BLaER1 (cell line): ENCODE measurements around the gene C4orf51.

ENCODE experiments used
- H3K27ac ChIP-seq: shearing (Covaris generic); formaldehyde crosslinking; 2 replicates; pipeline ENCODE4 v1.8.1; 2022
- H3K27me3 ChIP-seq: shearing (Covaris generic); formaldehyde crosslinking; 2 replicates; pipeline ENCODE4 v1.8.1; 2022
- H3K36me3 ChIP-seq: shearing (Covaris generic); formaldehyde crosslinking; 2 replicates; pipeline ENCODE4 v1.8.1; 2022
- H3K4me1 ChIP-seq: shearing (Covaris generic); formaldehyde crosslinking; 2 replicates; pipeline ENCODE4 v1.8.1; 2022
- H3K4me2 ChIP-seq: shearing (Covaris generic); formaldehyde crosslinking; 2 replicates; pipeline ENCODE4 v1.8.1; 2022
- H3K4me3 ChIP-seq: shearing (Covaris generic); formaldehyde crosslinking; 2 replicates; pipeline ENCODE4 v1.8.1; 2022
- H3K9ac ChIP-seq: shearing (Covaris generic); formaldehyde crosslinking; 2 replicates; pipeline ENCODE4 v1.8.1; 2022
- H3K9me3 ChIP-seq: shearing (Covaris generic); formaldehyde crosslinking; 2 replicates; pipeline ENCODE4 v1.8.1; 2022
- H4K20me1 ChIP-seq: shearing (Covaris generic); formaldehyde crosslinking; 2 replicates; pipeline ENCODE4 v1.8.1; 2022
- Cebpa-rat ChIP-seq: shearing (Covaris generic); IDR thresholded peaks from 2 replicates; pipeline ENCODE4 v1.8.1; 2022

C4orf51 gene

DNA sequence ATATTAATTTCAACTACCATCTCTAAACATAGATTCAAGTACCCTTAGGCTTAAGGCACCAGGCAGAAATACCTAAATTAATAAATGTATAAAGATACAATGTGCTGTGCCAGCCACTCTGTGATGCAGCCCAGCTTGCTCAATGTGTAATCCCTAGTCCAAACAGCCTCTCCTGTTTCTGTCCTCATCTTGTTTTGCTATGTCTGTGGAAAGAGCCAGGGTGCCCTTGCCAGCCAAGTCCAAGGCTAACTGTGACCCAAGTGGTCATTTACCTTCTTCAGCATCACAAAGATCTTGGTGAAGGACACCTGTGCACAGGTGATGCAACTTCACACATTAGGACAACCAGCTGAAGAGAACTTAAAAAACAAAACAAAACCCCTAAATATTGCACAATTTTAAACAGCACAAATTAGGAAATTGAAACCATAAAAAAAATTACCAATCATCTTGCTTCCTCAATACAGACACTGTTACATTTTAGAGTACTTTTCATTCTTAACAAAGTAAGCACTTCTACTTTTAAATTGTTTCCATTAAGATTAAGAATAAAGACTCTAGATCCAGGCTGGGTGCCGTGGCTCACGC, 89.6 kb downstream of the C4orf51 start:
- Histone ChIP-seq H3K36me3 (peaks cover 83% of the 10 kb centered on the region), H3K27ac (no peak overlapping the region), H3K4me3 (no peak overlapping the region), H3K27me3 (no peaks in the 10 kb centered on the region), H4K20me1 (no peaks in the 10 kb centered on the region), H3K9me3 (no peaks in the 10 kb centered on the region), H3K4me1 (no peaks in the 10 kb centered on the region), H3K9ac (no peak overlapping the region), H3K4me2 (no peak overlapping the region)
- 0 out of 2 replicates have a peak, but pooled peaks have one; percentile 22 for TF ChIP-seq Cebpa-rat

DNA sequence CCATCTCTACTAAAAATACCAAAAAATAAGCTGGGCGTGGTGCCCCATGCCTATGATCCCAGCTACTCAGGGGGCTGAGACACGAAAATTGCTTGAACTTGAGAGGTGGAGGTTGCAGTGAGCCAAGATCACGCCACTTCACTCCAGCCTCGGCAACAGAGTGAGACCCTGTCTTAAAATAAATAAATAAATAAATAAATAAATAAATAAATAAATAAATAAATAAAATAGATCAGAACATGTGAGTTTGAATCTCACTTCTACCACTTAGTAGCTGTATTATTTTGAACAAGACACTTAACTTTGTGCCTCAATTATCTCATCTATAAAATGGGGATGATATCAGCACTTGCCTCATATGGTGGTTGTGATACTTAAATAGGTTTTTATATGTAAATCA, 90.2 kb downstream of the C4orf51 start:
- Histone ChIP-seq H4K20me1 (no peaks in the 10 kb centered on the region), H3K9me3 (no peaks in the 10 kb centered on the region), H3K4me2 (no peak overlapping the region), H3K36me3 (peaks cover 83% of the 10 kb centered on the region), H3K4me1 (no peaks in the 10 kb centered on the region), H3K9ac (no peak overlapping the region), H3K4me3 (no peak overlapping the region), H3K27me3 (no peaks in the 10 kb centered on the region), H3K27ac (no peak overlapping the region)
- no peak for TF ChIP-seq Cebpa-rat

- H3K27ac ChIP-seq, result no peak overlapping the region
- no peaks in the 10 kb centered on the region for H3K9me3 ChIP-seq
- no peaks in the 10 kb centered on the region for H4K20me1 ChIP-seq
- peaks cover 83% of the 10 kb centered on the region for H3K36me3 ChIP-seq
- no peak overlapping the region for H3K4me3 ChIP-seq
- H3K4me1 ChIP-seq, result no peaks in the 10 kb centered on the region
- H3K9ac ChIP-seq, result no peak overlapping the region
- no peak for TF ChIP-seq Cebpa-rat
- no peaks in the 10 kb centered on the region for H3K27me3 ChIP-seq
- H3K4me2 ChIP-seq, result no peak overlapping the region
These were observed 92.4 kb downstream of the C4orf51 start for GRCh38 chr4:145772347-145772746.

- no peak overlapping the region for H3K4me2 ChIP-seq
- H3K9ac ChIP-seq, result no peak overlapping the region
- H3K9me3 ChIP-seq, result no peaks in the 10 kb centered on the region
- H3K27me3 ChIP-seq, result no peaks in the 10 kb centered on the region
- no peaks in the 10 kb centered on the region for H3K4me1 ChIP-seq
- H3K27ac ChIP-seq, result no peak overlapping the region
- H3K36me3 ChIP-seq, result peaks cover 80% of the 10 kb centered on the region
- TF ChIP-seq Cebpa-rat, result no peak
- H3K4me3 ChIP-seq, result no peak overlapping the region
- no peaks in the 10 kb centered on the region for H4K20me1 ChIP-seq
These were observed 93.8 kb downstream of the C4orf51 start for GRCh38 chr4:145773581-145774234.

- TF ChIP-seq Cebpa-rat, result no peak
- H3K36me3 ChIP-seq, result peaks cover 82% of the 10 kb centered on the region
- H3K27ac ChIP-seq, result no peak overlapping the region
These were observed 94.5 kb downstream of the C4orf51 start for GRCh38 chr4:145774473-145774872.

GRCh38 chr4:145775406-145775805, 95.5 kb downstream of the C4orf51 start:
- Histone ChIP-seq H3K9me3 (no peaks in the 10 kb centered on the region), H3K4me1 (no peaks in the 10 kb centered on the region), H4K20me1 (no peaks in the 10 kb centered on the region), H3K27ac (no peak overlapping the region), H3K4me3 (no peak overlapping the region), H3K4me2 (no peak overlapping the region), H3K27me3 (no peaks in the 10 kb centered on the region), H3K36me3 (peaks cover 84% of the 10 kb centered on the region), H3K9ac (no peak overlapping the region)
- no peak for TF ChIP-seq Cebpa-rat

More at GRCh38 chr4:145774473-145774872, 94.5 kb downstream of the C4orf51 start:
- Histone ChIP-seq H3K4me3 (no peak overlapping the region), H3K9ac (no peak overlapping the region), H3K27me3 (no peaks in the 10 kb centered on the region), H3K9me3 (no peaks in the 10 kb centered on the region), H3K4me2 (no peak overlapping the region), H4K20me1 (no peaks in the 10 kb centered on the region), H3K4me1 (no peaks in the 10 kb centered on the region)

- Histone ChIP-seq H3K9ac (no peak overlapping the region), H3K36me3 (peaks cover 88% of the 10 kb centered on the region), H4K20me1 (no peaks in the 10 kb centered on the region), H3K4me2 (no peak overlapping the region), H3K4me1 (no peaks in the 10 kb centered on the region), H3K27me3 (no peaks in the 10 kb centered on the region), H3K4me3 (no peak overlapping the region), H3K27ac (no peak overlapping the region), H3K9me3 (no peaks in the 10 kb centered on the region)
- TF ChIP-seq Cebpa-rat, result no peak
These were observed 96.3 kb downstream of the C4orf51 start for GRCh38 chr4:145776208-145776607.

- Histone ChIP-seq H3K9ac (no peak overlapping the region), H3K9me3 (peaks cover 10% of the 10 kb centered on the region; the same call in 1 of the 2 replicates), H4K20me1 (no peaks in the 10 kb centered on the region), H3K4me1 (peaks cover 7% of the 10 kb centered on the region), H3K27ac (no peak overlapping the region), H3K4me2 (no peak overlapping the region), H3K27me3 (no peaks in the 10 kb centered on the region), H3K4me3 (no peak overlapping the region), H3K36me3 (peaks cover 86% of the 10 kb centered on the region)
- no peak for TF ChIP-seq Cebpa-rat
These were observed 99.4 kb downstream of the C4orf51 start for GRCh38 chr4:145779319-145779801.

DNA sequence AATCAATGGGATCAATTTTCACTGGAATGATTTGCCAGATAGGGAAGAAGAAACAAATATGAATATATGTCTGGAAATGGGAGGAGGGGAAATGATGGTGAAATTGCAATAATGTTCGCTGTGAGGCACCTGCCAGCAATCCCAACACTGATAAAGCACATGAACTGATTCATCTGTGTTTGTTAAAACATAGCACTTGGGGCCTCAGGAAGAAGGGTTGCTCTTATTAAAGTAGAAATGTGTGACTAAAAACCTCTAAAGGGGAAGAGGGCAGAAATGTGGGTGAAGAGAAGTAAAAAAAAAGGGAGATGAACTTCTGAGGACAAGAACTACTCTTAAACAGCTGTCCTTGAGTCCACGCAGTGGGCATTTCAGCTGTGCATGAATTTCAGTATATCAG, 101.4 kb downstream of the C4orf51 start:
- peaks cover 7% of the 10 kb centered on the region for H3K4me1 ChIP-seq

More for the DNA sequence above, 101.4 kb downstream of the C4orf51 start:
- H4K20me1 ChIP-seq, result no peaks in the 10 kb centered on the region
- TF ChIP-seq Cebpa-rat, result no peak
- H3K27me3 ChIP-seq, result no peaks in the 10 kb centered on the region
- no peak overlapping the region for H3K4me2 ChIP-seq
- no peak overlapping the region for H3K27ac ChIP-seq
- H3K36me3 ChIP-seq, result peaks cover 66% of the 10 kb centered on the region
- H3K4me3 ChIP-seq, result no peak overlapping the region
- no peak overlapping the region for H3K9ac ChIP-seq
- H3K9me3 ChIP-seq, result peaks cover 11% of the 10 kb centered on the region; the same call in 1 of the 2 replicates
